H9 (cell line): Measurements from ENCODE around the gene TBC1D17. TPM values are rescaled to one million over a fixed set of nuclear protein-coding genes. Genes with fewer than 3 reads are reported as not detected.

Experiments used
- DNase-seq: peaks from one replicate; pipeline ENCODE4 v3.0.0-alpha.2; 2017
- H2AFZ ChIP-seq: one replicate; pipeline ENCODE4 v1.6.1; 2013; ENCODE audit warnings: mild to moderate bottlenecking, low read length, control low read depth, moderate library complexity
- H2AK5ac ChIP-seq: 2 replicates; pipeline ENCODE4 v1.6.1; 2013; ENCODE audit warnings: low read length, control low read depth, mixed read lengths; ENCODE audit not compliant: insufficient read length
- H2BK120ac ChIP-seq: one replicate; pipeline ENCODE4 v1.6.1; 2013; ENCODE audit warnings: low read depth, mild to moderate bottlenecking, low read length, control low read depth, inconsistent platforms; ENCODE audit not compliant: poor library complexity, severe bottlenecking
- H2BK12ac ChIP-seq: 2 replicates; pipeline ENCODE4 v1.6.1; 2013; ENCODE audit warnings: low read length, control low read depth, mixed read lengths, low read depth; ENCODE audit not compliant: insufficient read length
- H2BK15ac ChIP-seq: 2 replicates; pipeline ENCODE4 v1.6.1; 2013; ENCODE audit warnings: low read depth, low read length, control low read depth
- H2BK20ac ChIP-seq: one replicate; pipeline ENCODE4 v1.6.1; 2013; ENCODE audit warnings: low read depth, mild to moderate bottlenecking, low read length, control low read depth, inconsistent platforms; ENCODE audit not compliant: poor library complexity, severe bottlenecking
- H2BK5ac ChIP-seq: 2 replicates; pipeline ENCODE4 v1.6.1; 2013; ENCODE audit warnings: low read length, control low read depth, mixed read lengths; ENCODE audit not compliant: insufficient read length
- H3K14ac ChIP-seq: 2 replicates; pipeline ENCODE4 v1.6.1; 2013; ENCODE audit warnings: low read length, control low read depth; ENCODE audit not compliant: insufficient read depth
- H3K18ac ChIP-seq: 2 replicates; pipeline ENCODE4 v1.6.1; 2013; ENCODE audit warnings: low read depth, mild to moderate bottlenecking, mixed read lengths, low read length, control low read depth; ENCODE audit not compliant: insufficient read length
- H3K23ac ChIP-seq: 2 replicates; pipeline ENCODE4 v1.6.1; 2013; ENCODE audit warnings: low read length, control low read depth, mixed read lengths, low read depth; ENCODE audit not compliant: insufficient read length
- H3K23me2 ChIP-seq: 2 replicates; pipeline ENCODE4 v1.6.1; 2013; ENCODE audit warnings: low read depth, mild to moderate bottlenecking, mixed read lengths, low read length, control low read depth; ENCODE audit not compliant: insufficient read length, poor library complexity, severe bottlenecking
- H3K27ac ChIP-seq: 2 replicates; pipeline ENCODE4 v1.5.1; 2013; ENCODE audit warnings: low read length, control low read depth, mixed read lengths, low read depth; ENCODE audit not compliant: insufficient read length
- H3K27me3 ChIP-seq: 2 replicates; pipeline ENCODE4 v1.6.1; 2013; ENCODE audit warnings: low read length, control low read depth, inconsistent platforms; ENCODE audit not compliant: insufficient read depth
- H3K4ac ChIP-seq: 2 replicates; pipeline ENCODE4 v1.6.1; 2013; ENCODE audit warnings: low read depth, mild to moderate bottlenecking, control low read depth, inconsistent platforms, low read length, moderate library complexity
- H3K4me1 ChIP-seq: 2 replicates; pipeline ENCODE4 v1.6.1; 2013; ENCODE audit warnings: low read length, control low read depth, inconsistent platforms; ENCODE audit not compliant: insufficient read depth
- H3K4me2 ChIP-seq: 2 replicates; pipeline ENCODE4 v1.6.1; 2013; ENCODE audit warnings: low read length, control low read depth, mixed read lengths; ENCODE audit not compliant: insufficient read length, insufficient read depth
- H3K56ac ChIP-seq: 2 replicates; pipeline ENCODE4 v1.6.1; 2013; ENCODE audit warnings: low read depth, mild to moderate bottlenecking, mixed read lengths, low read length, control low read depth; ENCODE audit not compliant: insufficient read length
- H3K79me1 ChIP-seq: 2 replicates; pipeline ENCODE4 v1.6.1; 2013; ENCODE audit warnings: low read depth, mild to moderate bottlenecking, moderate library complexity, low read length, control low read depth, inconsistent platforms; ENCODE audit not compliant: insufficient read depth, poor library complexity, severe bottlenecking
- H3K79me2 ChIP-seq: 2 replicates; pipeline ENCODE4 v1.6.1; 2013; ENCODE audit warnings: low read length, control low read depth, inconsistent platforms; ENCODE audit not compliant: insufficient read depth
- H3K9ac ChIP-seq: 2 replicates; pipeline ENCODE4 v1.6.1; 2013; ENCODE audit warnings: low read length, control low read depth, mixed read lengths; ENCODE audit not compliant: insufficient read length; ENCODE audit errors: extremely low read depth
- H3K9me3 ChIP-seq: one replicate; pipeline ENCODE4 v1.6.1; 2013; ENCODE audit warnings: low read depth, low read length, inconsistent platforms; ENCODE audit not compliant: control insufficient read depth
- H3T11ph ChIP-seq: one replicate; pipeline ENCODE4 v1.6.1; 2013; ENCODE audit warnings: mild to moderate bottlenecking, low read length, control low read depth, inconsistent platforms
- H4K20me1 ChIP-seq: one replicate; pipeline ENCODE4 v1.6.1; 2013; ENCODE audit not compliant: control insufficient read depth, insufficient read length, insufficient read depth
- H4K5ac ChIP-seq: 2 replicates; pipeline ENCODE4 v1.6.1; 2013; ENCODE audit warnings: low read depth, mild to moderate bottlenecking, mixed read lengths, low read length, control low read depth; ENCODE audit not compliant: insufficient read length
- H4K8ac ChIP-seq: replicated peaks from 2 replicates; pipeline ENCODE4 v1.6.1; 2013; ENCODE audit warnings: low read length, control low read depth, mixed read lengths, low read depth; ENCODE audit not compliant: insufficient read length
- H4K91ac ChIP-seq: 2 replicates; pipeline ENCODE4 v1.6.1; 2013; ENCODE audit warnings: low read depth, mild to moderate bottlenecking, moderate library complexity, mixed read lengths, low read length, control low read depth; ENCODE audit not compliant: insufficient read length
- H3K27ac Mint-ChIP-seq, 3 experiments: 2 replicates in 2 of 3; 3 replicates in 1 of 3; pipeline ENCODE4 v1.8.0; 2020 to 2021; ENCODE audit warnings: mixed read lengths in 3 of 3, mild to moderate bottlenecking in 1 of 3, moderate library complexity in 1 of 3
- H3K27me3 Mint-ChIP-seq: 2 replicates; pipeline ENCODE4 v1.8.0; 2021; ENCODE audit warnings: low read depth, mild to moderate bottlenecking, moderate library complexity, mixed read lengths
- H3K36me3 Mint-ChIP-seq, 3 experiments: 2 replicates in 2 of 3; 3 replicates in 1 of 3; pipeline ENCODE4 v1.8.0; 2020 to 2021; ENCODE audit warnings: low read depth in 3 of 3, mixed read lengths in 3 of 3; ENCODE audit not compliant: insufficient read depth in 1 of 3
- H3K4me1 Mint-ChIP-seq, 2 experiments: 2 replicates each; pipeline ENCODE4 v1.8.0; 2020; ENCODE audit warnings: mixed read lengths in 2 of 2
- H3K4me3 Mint-ChIP-seq, 2 experiments: 2 replicates in 1 of 2; 3 replicates in 1 of 2; pipeline ENCODE4 v1.8.0; 2020 to 2021; ENCODE audit warnings: mild to moderate bottlenecking in 2 of 2, mixed read lengths in 2 of 2, moderate library complexity in 1 of 2
- H3K9me3 Mint-ChIP-seq, 2 experiments: 2 replicates in 1 of 2; 3 replicates in 1 of 2; pipeline ENCODE4 v1.8.0; 2020; ENCODE audit warnings: mild to moderate bottlenecking in 2 of 2, mixed read lengths in 2 of 2, moderate library complexity in 1 of 2
- CTCF ChIP-seq: fragments of 200-600 bp; sonication (generic); conservative IDR thresholded peaks from 3 replicates; pipeline ENCODE4 v1.8.0; 2021; ENCODE audit warnings: antibody characterized with exemption, mild to moderate bottlenecking
- WGBS: extraction: QIAGEN DNeasy Blood & Tissue Kit; methylation state at CpG from one replicate; pipeline ENCODE4 v1.1.7; 2013; ENCODE audit warnings: missing lambda C conversion rate, low lambda C conversion rate, mixed read lengths; ENCODE audit not compliant: insufficient read length; ENCODE audit errors: extremely low coverage; 5-methylcytosine and 5-hydroxymethylcytosine counted together
- total RNA-seq: library from RNA; stranded (reverse); gene quantifications from 2 replicates; pipeline ENCODE4 v1.2.1, GENCODE V29; 2021

The TBC1D17 gene
- total RNA-seq, 1 experiment from 2014 or later: 33.6 TPM

DNA sequence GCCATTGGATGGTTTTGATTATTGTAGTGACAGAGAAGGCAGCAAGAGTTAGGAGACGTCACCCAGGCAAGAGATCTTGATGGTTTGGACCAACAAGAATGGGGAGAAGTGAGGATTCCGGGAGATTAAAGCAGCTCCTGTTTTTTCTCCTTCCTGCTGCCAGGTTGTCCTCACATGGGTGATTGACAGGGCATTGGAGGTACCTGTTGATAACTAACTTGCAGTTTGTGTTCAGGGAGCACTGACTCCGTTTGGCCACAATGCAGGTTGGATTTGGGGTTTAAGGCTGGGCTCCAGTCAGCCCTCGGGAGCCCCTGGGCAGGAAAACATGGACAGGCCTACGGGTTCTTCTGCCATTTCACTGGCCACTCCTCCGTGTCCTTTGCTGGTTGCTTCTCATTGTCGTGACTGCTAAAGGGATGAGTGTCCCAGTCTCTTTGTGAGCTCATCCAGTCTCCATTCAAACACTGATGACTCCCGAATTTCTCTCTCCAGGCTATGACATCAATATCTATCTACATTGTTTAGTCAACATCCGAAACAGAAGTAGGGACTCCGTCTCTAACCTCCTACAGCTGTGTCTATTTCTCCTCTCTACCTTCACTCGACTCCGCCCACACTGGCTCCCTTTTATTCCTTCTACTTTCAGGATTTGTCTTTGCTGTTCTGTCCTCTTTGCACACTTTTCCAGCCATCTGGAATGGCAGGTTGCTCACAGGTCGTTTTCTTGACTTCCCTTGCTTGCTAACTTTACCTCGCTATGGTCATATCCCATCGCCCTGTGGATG is 27.9 kb upstream of the TBC1D17 start:
- Histone ChIP-seq H3K23ac (no peak overlapping the region), H2AK5ac (no peak overlapping the region), H2BK20ac (no peak overlapping the region), H2BK120ac (no peak overlapping the region), H3K79me1 (peaks cover 11% of the 10 kb centered on the region), H3K9me3 (no peaks in the 10 kb centered on the region), H3K79me2 (peaks cover 9% of the 10 kb centered on the region; the same call in 1 of the 2 replicates), H3K56ac (no peak overlapping the region), H3K14ac (no peak overlapping the region), H2BK5ac (no peak overlapping the region), H4K5ac (no peak overlapping the region), H3K4me2 (peak overlapping the region; percentile 65), H2BK15ac (no peak overlapping the region), H3K23me2 (peaks cover 10% of the 10 kb centered on the region), H2BK12ac (no peak overlapping the region), H2AFZ (no peak overlapping the region), H3K27me3 (no peaks in the 10 kb centered on the region), H3K4ac (no peak overlapping the region), H3K18ac (no peak overlapping the region), H3T11ph (no peak overlapping the region), H4K8ac (no peak overlapping the region), H4K20me1 (peaks cover 3% of the 10 kb centered on the region), H3K9ac (peak overlapping the region; percentile 66), H3K27ac (no peak overlapping the region), H3K4me1 (no peaks in the 10 kb centered on the region; the same call in 1 of the 2 replicates), H4K91ac (no peak overlapping the region)
- Mint-ChIP-seq H3K4me1 (peaks cover 22 to 27% of the 10 kb centered on the region in 2 experiments), H3K4me3 (peak overlapping the region; percentile 81 to 90), H3K27me3 (no peaks in the 10 kb centered on the region; the same call in 1 of the 2 replicates), H3K9me3 (peaks cover 0 to 4% of the 10 kb centered on the region in 2 experiments; a peak in 2 of 5 replicates), H3K27ac (no peak overlapping the region), H3K36me3 (peaks cover 25 to 36% (median 26%) of the 10 kb centered on the region in 3 experiments)
- WGBS: no CpG with 5 or more reads among the region's 15 CpGs
- DNase-seq: no peak
- no peak for TF ChIP-seq CTCF
